Activated T-helper 2 cell treated with anti-CD3 and anti-CD28 coated beads, Interferon-gamma antibody, Interleukin-2, Interleukin-4, amounts not matched to agents 10 μg/mL and 5 μg/mL and 100 μg/mL, durations not matched to agents 14 hours and 24 hours and 36 hours (primary cell): ENCODE measurements around the gene TNKS1BP1. TPM values are rescaled to one million over a fixed set of nuclear protein-coding genes. Genes with fewer than 3 reads are reported as not detected.

Experiments used
- DNase-seq: peaks from one replicate; pipeline ENCODE4 v3.0.0; 2021; ENCODE audit warnings: low spot score
- H3K27ac Mint-ChIP-seq: one replicate; pipeline ENCODE4 v1.8.0; 2021; ENCODE audit warnings: mixed read lengths
- H3K27me3 Mint-ChIP-seq: one replicate; pipeline ENCODE4 v1.8.0; 2021; ENCODE audit warnings: low read depth, mixed read lengths
- H3K36me3 Mint-ChIP-seq: one replicate; pipeline ENCODE4 v1.8.0; 2021; ENCODE audit warnings: low read depth, mixed read lengths
- H3K4me1 Mint-ChIP-seq: one replicate; pipeline ENCODE4 v1.8.0; 2021; ENCODE audit warnings: low read depth, mixed read lengths
- H3K4me3 Mint-ChIP-seq: one replicate; pipeline ENCODE4 v1.8.0; 2021; ENCODE audit warnings: low read depth, mild to moderate bottlenecking, moderate library complexity, mixed read lengths
- H3K9me3 Mint-ChIP-seq: one replicate; pipeline ENCODE4 v1.8.0; 2021; ENCODE audit warnings: mixed read lengths
- intact Hi-C: fragments of 100-400 bp; cut with micrococcal nuclease; formaldehyde crosslinking; loops from one replicate; pipeline ENCODE4 v1.15.1; 2023
- total RNA-seq: library from RNA; stranded (reverse); gene quantifications from 2 replicates; pipeline ENCODE4 v1.2.3, GENCODE V29; 2022

Gene TNKS1BP1
- total RNA-seq, 1 donor from 2014 or later = 16.5 TPM

DNA sequence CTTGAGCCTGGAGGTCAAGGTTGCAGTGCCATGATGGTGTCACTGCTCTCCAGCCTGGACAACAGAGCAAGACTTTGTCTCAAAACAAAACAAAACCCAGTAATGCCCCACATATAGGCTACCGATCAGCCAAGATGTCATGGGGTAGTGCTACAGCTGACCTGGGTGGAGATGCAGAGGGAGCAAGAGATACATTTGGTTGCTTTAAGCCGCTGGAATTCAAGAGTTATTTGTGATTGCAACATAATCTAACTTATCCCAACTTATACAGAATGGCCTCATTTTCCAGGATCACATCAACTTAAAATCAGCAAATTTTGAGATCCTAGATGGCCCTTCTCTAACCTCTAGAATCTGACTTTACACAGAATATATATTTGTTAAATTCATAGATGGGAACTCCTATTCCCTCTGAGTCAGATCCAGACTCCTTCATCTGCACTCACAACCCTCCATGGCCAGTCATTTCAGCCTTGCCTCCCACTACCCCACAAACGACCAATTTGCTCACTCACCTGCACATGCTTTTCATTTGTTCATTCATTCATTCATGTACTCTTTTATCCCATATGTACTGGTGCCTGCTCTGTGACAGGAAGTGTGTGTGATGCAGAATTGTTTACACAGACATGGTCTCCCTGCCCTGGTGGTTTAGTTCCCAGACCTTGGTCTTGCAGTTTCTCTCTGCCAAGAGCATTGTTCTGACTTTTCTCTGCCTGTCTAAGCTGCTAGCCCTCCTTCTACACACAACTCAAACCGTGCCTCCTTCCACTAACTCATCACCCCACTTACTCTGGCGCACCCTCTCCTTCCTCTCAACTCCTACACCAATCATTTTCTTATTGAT, 63.6 kb downstream of the TNKS1BP1 start:
- no peak overlapping the region for H3K27ac Mint-ChIP-seq
- no peaks in the 10 kb centered on the region for H3K36me3 Mint-ChIP-seq
- peaks cover 5% of the 10 kb centered on the region for H3K9me3 Mint-ChIP-seq
- peaks cover 2% of the 10 kb centered on the region for H3K4me1 Mint-ChIP-seq
- no peak for DNase-seq
- intact Hi-C loops = no loop called here
- no peaks in the 10 kb centered on the region for H3K27me3 Mint-ChIP-seq
- H3K4me3 Mint-ChIP-seq = no peak overlapping the region

DNA sequence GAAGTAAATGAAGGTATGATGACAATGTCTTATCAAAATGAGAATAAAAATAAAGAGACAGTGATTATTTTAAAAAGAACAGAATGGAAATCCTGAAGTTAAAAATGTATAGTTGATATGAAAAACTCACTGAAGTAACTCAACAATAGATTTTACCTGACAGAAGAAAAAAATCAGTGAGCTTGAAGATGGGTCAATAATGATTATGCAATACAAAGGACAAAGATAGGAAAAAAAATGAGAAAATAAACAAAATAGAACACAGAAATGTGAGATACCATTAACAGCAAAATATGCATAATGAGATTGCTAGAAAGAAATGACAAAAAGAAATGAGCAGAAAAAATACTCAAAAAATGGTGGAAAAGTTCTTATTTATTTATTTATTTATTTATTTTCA, 68.6 kb downstream of the TNKS1BP1 start:
- H3K36me3 Mint-ChIP-seq = no peaks in the 10 kb centered on the region
- H3K9me3 Mint-ChIP-seq = no peaks in the 10 kb centered on the region
- H3K27me3 Mint-ChIP-seq = peaks cover 17% of the 10 kb centered on the region
- H3K4me3 Mint-ChIP-seq = no peak overlapping the region
- intact Hi-C loops = no loop called here
- no peaks in the 10 kb centered on the region for H3K4me1 Mint-ChIP-seq
- no peak overlapping the region for H3K27ac Mint-ChIP-seq
- no peak for DNase-seq

DNA sequence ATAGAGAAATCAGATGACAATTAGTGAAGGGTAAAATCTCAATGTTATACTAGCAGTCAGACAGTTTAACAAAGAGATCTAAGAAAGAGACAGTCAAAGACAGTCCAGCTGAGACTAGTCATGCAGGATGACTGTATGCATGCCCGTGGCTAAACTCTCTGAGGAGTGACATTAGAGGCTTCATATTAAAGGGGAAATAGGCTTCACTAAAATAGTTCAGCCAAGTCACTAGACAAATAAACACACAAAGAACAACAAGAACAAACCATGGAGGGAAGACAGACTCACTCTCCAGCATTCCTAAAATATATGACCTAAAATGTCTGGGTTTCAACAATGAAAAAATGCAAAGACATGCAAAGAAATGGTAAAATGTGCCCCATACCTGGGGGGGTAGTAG, 69.1 kb downstream of the TNKS1BP1 start:
- peaks cover 20% of the 10 kb centered on the region for H3K27me3 Mint-ChIP-seq
- H3K36me3 Mint-ChIP-seq = no peaks in the 10 kb centered on the region
- no peak overlapping the region for H3K4me3 Mint-ChIP-seq
- no peaks in the 10 kb centered on the region for H3K4me1 Mint-ChIP-seq
- no peaks in the 10 kb centered on the region for H3K9me3 Mint-ChIP-seq
- intact Hi-C loops = no loop called here
- H3K27ac Mint-ChIP-seq = no peak overlapping the region
- DNase-seq = no peak

DNA sequence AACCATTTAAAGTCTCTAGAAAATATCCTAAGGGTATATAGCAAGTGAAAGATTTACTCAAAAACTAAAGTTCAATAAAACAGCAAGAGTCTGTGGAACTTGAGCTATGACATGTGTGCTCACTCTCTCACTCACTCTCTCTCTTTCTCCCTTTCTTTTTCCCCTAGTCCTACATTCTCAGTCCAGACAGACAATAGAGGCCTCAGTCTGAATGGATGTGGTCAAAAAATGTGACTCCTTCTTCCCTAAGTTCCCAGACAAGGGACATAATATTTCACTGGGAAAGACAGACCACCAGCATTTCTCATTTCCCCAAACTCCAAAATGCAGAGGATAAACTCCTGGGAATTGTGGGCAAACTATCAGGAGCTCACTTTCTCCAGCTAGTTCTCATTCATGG, 70.1 kb downstream of the TNKS1BP1 start:
- no peak for DNase-seq
- Mint-ChIP-seq H3K27ac (no peak overlapping the region), H3K4me1 (peaks cover 3% of the 10 kb centered on the region), H3K4me3 (no peak overlapping the region), H3K36me3 (no peaks in the 10 kb centered on the region), H3K27me3 (peaks cover 20% of the 10 kb centered on the region), H3K9me3 (no peaks in the 10 kb centered on the region)
- intact Hi-C loops = no loop called here

DNA sequence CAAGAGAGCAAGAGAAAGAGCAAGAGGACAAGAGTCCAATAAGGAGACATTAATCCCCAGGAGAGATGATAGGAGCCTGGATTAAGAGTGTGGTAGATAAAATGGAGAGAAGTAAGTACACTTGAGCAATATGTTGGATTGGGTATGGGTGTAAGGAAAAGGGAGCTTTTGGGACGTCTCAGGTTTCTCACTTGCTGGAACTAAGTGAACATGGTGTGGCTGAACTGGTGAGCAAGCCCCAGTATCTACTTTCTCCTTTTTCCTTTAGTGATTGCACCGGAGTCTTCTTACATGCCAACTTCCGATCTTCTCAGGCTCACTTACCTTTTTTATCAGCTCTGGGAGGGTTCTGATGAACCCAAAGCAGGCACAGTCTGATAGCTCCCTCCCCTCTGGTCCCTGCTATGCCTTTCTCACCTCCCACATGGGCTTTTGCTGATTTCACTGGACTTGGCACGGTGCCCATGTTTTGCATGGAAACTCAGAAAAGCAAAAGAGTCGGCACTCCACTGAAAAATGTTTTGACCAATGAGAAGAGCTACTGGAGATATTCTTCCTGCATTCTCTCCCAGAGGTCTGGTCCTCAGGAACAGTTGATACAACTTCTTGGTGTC, 73.2 kb downstream of the TNKS1BP1 start:
- H3K27ac Mint-ChIP-seq = no peak overlapping the region
- no peak overlapping the region for H3K4me3 Mint-ChIP-seq
- H3K9me3 Mint-ChIP-seq = no peaks in the 10 kb centered on the region
- peaks cover 21% of the 10 kb centered on the region for H3K27me3 Mint-ChIP-seq
- H3K4me1 Mint-ChIP-seq = peaks cover 4% of the 10 kb centered on the region
- DNase-seq = no peak
- intact Hi-C loops = no loop called here
- H3K36me3 Mint-ChIP-seq = no peaks in the 10 kb centered on the region

DNA sequence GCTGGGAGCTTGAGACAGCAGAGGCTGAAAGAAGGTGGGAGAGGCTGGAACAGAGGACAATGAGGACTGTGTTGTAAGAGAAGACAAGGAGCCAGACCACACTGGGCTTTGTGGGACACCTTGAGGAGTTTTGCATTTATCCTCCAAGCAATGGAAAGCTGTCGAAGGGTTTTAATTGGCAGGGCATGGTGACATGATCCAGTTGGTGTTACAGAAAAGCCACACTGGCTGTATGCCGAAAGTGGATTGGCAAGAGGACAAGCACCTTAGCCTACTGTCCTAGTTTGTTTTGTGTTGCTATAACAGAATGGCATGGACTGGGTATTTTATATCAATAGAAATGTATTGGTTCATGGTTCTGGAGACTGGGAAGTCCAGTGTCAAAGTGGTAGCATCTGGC, 73.7 kb downstream of the TNKS1BP1 start:
- H3K4me1 Mint-ChIP-seq = peaks cover 4% of the 10 kb centered on the region
- H3K27ac Mint-ChIP-seq = no peak overlapping the region
- DNase-seq = no peak
- intact Hi-C loops = no loop called here
- peaks cover 20% of the 10 kb centered on the region for H3K27me3 Mint-ChIP-seq
- H3K4me3 Mint-ChIP-seq = no peak overlapping the region
- H3K9me3 Mint-ChIP-seq = no peaks in the 10 kb centered on the region
- no peaks in the 10 kb centered on the region for H3K36me3 Mint-ChIP-seq

Other genes with a start within 250 kb of the TNKS1BP1 start
- not detected in 2 replicates for gene LRRC55, start 143.0 kb downstream of the TNKS1BP1 start, total RNA-seq
- not detected in 2 replicates for gene APLNR, start 87.7 kb downstream of the TNKS1BP1 start, total RNA-seq
- gene SSRP1, start 10.9 kb upstream of the TNKS1BP1 start, total RNA-seq = 214 and 218 TPM in 2 replicates
- not detected in 2 replicates for gene P2RX3, start 13.4 kb upstream of the TNKS1BP1 start, total RNA-seq
- not detected in 2 replicates for gene PRG3, start 56.2 kb upstream of the TNKS1BP1 start, total RNA-seq
- gene PRG2, start 65.7 kb upstream of the TNKS1BP1 start, total RNA-seq = 0.18 TPM in 1 of 2 replicates, not detected in the other
- gene SLC43A3, start 102.2 kb upstream of the TNKS1BP1 start, total RNA-seq = 174 and 189 TPM in 2 replicates
- 0.18 TPM in 1 of 2 replicates, not detected in the other for gene RTN4RL2, start 135.6 kb upstream of the TNKS1BP1 start, total RNA-seq
- 27.6 and 30.9 TPM in 2 replicates for gene SLC43A1, start 190.8 kb upstream of the TNKS1BP1 start, total RNA-seq
- gene TIMM10, start 205.8 kb upstream of the TNKS1BP1 start, total RNA-seq = 76.9 and 90.0 TPM in 2 replicates
- not detected in 2 replicates for gene SMTNL1, start 212.6 kb upstream of the TNKS1BP1 start, total RNA-seq
- 135 and 137 TPM in 2 replicates for gene UBE2L6, start 242.7 kb upstream of the TNKS1BP1 start, total RNA-seq